Measurements from ENCODE around the gene KIF24. TPM values are rescaled to one million over a fixed set of nuclear protein-coding genes. Genes with fewer than 3 reads are reported as not detected.

The KIF24 gene
- total RNA-seq, 1 experiment from 2014 or later: 5.8 TPM

DNA sequence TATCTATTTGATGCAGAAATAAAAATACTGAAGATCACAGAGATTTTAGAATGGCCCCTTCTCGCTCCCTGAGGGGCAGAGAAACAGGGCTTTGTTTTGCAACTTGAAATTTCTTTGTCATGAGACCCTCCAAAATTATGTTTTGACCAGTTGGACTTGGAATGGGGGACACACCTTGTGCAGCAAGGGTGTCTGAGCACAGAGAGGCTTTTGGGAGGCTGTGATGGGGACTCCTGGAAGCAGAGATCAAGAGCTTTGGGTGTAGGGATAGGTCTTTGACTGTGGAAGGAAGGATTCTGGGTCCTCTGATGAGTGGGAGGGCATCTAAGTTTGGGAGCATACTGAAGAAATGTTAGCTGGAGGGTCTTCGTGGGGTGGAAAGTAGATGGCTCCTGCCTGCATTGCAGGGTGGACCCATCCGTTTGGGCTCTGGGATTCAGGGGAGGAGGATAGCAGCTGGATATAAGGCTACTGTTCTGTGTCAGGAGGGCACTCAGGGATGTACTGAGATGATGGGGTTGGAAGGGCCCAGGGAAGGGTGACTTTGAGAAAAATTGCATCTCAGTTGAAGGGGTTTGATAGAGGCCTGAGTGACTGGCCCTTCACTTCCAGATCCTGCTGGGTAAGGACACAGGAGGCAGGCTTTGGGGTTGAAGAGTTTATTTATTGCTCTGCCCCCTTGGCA is 49.5 kb upstream of the KIF24 start (continued):
- no peak for TF ChIP-seq SP1 (IDR thresholded peaks at IDR 0.05; ENCODE audit: low read depth)
- no peak for TF ChIP-seq ZNF274 (IDR thresholded peaks at IDR 0.05; ENCODE audit: low read depth, low read length)
- no peak for TF ChIP-seq EGR1 (IDR thresholded peaks at IDR 0.05; ENCODE audit: low read depth)

DNA sequence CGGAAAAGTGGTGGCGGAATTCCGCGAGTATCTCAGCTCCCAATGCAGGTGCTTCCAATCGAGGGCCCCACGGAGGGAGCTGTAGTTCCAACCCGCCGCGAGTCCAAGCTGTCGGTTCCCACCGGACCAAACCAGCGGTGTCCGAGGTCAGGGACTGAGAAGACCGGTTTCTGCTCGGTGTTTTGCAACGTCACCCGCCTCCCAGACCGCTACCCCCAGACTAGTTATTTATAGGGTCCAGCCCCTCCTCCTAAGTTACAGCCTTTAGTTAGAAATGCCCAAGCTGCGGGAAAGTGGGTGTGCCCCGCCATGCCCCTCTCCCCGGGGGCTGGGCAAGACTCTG is 48.3 kb upstream of the KIF24 start:
- no peaks in the 10 kb centered on the region for H4K20me1 ChIP-seq (ENCODE audit: insufficient read depth)
- H3K79me2 ChIP-seq (ENCODE audit: insufficient read depth, low read length): no peaks in the 10 kb centered on the region
- H3K4me1 ChIP-seq (ENCODE audit: control insufficient read depth in 1 of 2, insufficient read depth in 2 of 2, low read length in 2 of 2): peaks cover 31 to 50% of the 10 kb centered on the region in 2 experiments
- no peaks in the 10 kb centered on the region for H3K27me3 ChIP-seq (ENCODE audit: insufficient read depth, low read length)
- POLR2A ChIA-PET: interaction anchor here (0.8 to 1.1 kb wide), 2 partner anchors 46 to 261 kb away, joined by 3 to 4 read pairs; partner anchors contain the start of gene SIGMAR1
- H3K36me3 ChIP-seq (ENCODE audit: control insufficient read depth in 1 of 2, insufficient read depth in 2 of 2, low read length in 2 of 2): no peaks in the 10 kb centered on the region; a peak in 1 of 4 replicates
- RAD21 ChIA-PET (ENCODE audit: low non-redundant PET in 1 of 2, low total read pairs in 2 of 2, uncharacterized antibody in 2 of 2, unreplicated experiment in 2 of 2): interaction anchor here in 1 of 2 experiments (1.2 kb wide), 1 partner anchor 453 kb away, joined by 3 read pairs; no protein-coding TSS in a partner anchor
- H3K9ac ChIP-seq (ENCODE audit: low read length): 0 out of 2 replicates have a peak overlapping the region, but pooled peaks have one; percentile 14
- H3K27ac ChIP-seq (ENCODE audit: low read depth, low read length): peak overlapping the region; percentile 8; the same call in 1 of the 2 replicates
- no peaks in the 10 kb centered on the region for H3K9me3 ChIP-seq (ENCODE audit: control insufficient read depth in 1 of 2, insufficient read depth in 1 of 2, low read depth in 1 of 2, low read length in 2 of 2)
- BruUV-seq (replicated peaks): no TSS peak
- H3K4me2 ChIP-seq (ENCODE audit: low read length): peak overlapping the region; percentile 97
- intact Hi-C loops (cut with micrococcal nuclease): loop anchor here (5.0 kb wide), 3 partner anchors 120 to 250 kb away; partner anchors contain the start of genes DCAF12 and UBAP1
- H2AFZ ChIP-seq (ENCODE audit: low read depth, low read length, poor library complexity, severe bottlenecking): peak overlapping the region; percentile 35
- TF ChIP-seq, protein P1, sequence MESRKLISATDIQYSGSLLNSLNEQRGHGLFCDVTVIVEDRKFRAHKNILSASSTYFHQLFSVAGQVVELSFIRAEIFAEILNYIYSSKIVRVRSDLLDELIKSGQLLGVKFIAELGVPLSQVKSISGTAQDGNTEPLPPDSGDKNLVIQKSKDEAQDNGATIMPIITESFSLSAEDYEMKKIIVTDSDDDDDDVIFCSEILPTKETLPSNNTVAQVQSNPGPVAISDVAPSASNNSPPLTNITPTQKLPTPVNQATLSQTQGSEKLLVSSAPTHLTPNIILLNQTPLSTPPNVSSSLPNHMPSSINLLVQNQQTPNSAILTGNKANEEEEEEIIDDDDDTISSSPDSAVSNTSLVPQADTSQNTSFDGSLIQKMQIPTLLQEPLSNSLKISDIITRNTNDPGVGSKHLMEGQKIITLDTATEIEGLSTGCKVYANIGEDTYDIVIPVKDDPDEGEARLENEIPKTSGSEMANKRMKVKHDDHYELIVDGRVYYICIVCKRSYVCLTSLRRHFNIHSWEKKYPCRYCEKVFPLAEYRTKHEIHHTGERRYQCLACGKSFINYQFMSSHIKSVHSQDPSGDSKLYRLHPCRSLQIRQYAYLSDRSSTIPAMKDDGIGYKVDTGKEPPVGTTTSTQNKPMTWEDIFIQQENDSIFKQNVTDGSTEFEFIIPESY (IDR thresholded peaks at IDR 0.05; ENCODE audit: extremely low read depth, insufficient replicate concordance, low read length): no peak
- TF ChIP-seq, protein P2, sequence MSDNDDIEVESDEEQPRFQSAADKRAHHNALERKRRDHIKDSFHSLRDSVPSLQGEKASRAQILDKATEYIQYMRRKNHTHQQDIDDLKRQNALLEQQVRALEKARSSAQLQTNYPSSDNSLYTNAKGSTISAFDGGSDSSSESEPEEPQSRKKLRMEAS (IDR thresholded peaks at IDR 0.05): no peak
- TF ChIP-seq JUND (IDR thresholded peaks at IDR 0.05) (no peak), ZFX (IDR thresholded peaks at IDR 0.05) (no peak), FOSL1 (IDR thresholded peaks at IDR 0.05; ENCODE audit: low read depth) (no peak), EGR1 (IDR thresholded peaks at IDR 0.05; ENCODE audit: low read depth) (no peak), YY1 (IDR thresholded peaks at IDR 0.05; ENCODE audit: extremely low read depth, insufficient replicate concordance, low read depth, low read length) (no peak), SP1 (IDR thresholded peaks at IDR 0.05; ENCODE audit: low read depth) (no peak), SRF (IDR thresholded peaks at IDR 0.05; ENCODE audit: low read depth) (no peak), POLR2AphosphoS5 (IDR thresholded peaks at IDR 0.05; ENCODE audit: low read depth, low read length) (no peak), SIN3A (IDR thresholded peaks at IDR 0.05; ENCODE audit: low read depth) (no peak), EZH2phosphoT487 (IDR thresholded peaks at IDR 0.05; ENCODE audit: borderline replicate concordance) (no peak), ZNF274 (IDR thresholded peaks at IDR 0.05; ENCODE audit: low read depth, low read length) (no peak)
- TF ChIP-seq, protein P3, sequence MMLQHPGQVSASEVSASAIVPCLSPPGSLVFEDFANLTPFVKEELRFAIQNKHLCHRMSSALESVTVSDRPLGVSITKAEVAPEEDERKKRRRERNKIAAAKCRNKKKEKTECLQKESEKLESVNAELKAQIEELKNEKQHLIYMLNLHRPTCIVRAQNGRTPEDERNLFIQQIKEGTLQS (IDR thresholded peaks at IDR 0.05): no peak
- TF ChIP-seq, protein P4, sequence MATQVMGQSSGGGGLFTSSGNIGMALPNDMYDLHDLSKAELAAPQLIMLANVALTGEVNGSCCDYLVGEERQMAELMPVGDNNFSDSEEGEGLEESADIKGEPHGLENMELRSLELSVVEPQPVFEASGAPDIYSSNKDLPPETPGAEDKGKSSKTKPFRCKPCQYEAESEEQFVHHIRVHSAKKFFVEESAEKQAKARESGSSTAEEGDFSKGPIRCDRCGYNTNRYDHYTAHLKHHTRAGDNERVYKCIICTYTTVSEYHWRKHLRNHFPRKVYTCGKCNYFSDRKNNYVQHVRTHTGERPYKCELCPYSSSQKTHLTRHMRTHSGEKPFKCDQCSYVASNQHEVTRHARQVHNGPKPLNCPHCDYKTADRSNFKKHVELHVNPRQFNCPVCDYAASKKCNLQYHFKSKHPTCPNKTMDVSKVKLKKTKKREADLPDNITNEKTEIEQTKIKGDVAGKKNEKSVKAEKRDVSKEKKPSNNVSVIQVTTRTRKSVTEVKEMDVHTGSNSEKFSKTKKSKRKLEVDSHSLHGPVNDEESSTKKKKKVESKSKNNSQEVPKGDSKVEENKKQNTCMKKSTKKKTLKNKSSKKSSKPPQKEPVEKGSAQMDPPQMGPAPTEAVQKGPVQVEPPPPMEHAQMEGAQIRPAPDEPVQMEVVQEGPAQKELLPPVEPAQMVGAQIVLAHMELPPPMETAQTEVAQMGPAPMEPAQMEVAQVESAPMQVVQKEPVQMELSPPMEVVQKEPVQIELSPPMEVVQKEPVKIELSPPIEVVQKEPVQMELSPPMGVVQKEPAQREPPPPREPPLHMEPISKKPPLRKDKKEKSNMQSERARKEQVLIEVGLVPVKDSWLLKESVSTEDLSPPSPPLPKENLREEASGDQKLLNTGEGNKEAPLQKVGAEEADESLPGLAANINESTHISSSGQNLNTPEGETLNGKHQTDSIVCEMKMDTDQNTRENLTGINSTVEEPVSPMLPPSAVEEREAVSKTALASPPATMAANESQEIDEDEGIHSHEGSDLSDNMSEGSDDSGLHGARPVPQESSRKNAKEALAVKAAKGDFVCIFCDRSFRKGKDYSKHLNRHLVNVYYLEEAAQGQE (IDR thresholded peaks at IDR 0.05; ENCODE audit: low read depth): no peak
- peak overlapping the region; percentile 72 to 84 for H3K4me3 ChIP-seq (replicated peaks in 1 of 2; ENCODE audit: low read depth in 1 of 2, low read length in 2 of 2)
- ATAC-seq: no peak
- no peak for DNase-seq (ENCODE audit: low read depth, low spot score)
- CTCF ChIA-PET: interaction anchor here (0.6 to 6.7 kb wide), 5 partner anchors 9 to 45 kb away, joined by 3 to 54 read pairs (median 3); no protein-coding TSS in a partner anchor
- H3K9me2 ChIP-seq (ENCODE audit: insufficient read depth): no peaks in the 10 kb centered on the region

All from HCT116 (cell line).